Coronary artery (tissue), 2 donors: ENCODE measurements around the gene KIF4A.

ENCODE experiments used
- DNase-seq: peaks from one replicate; pipeline ENCODE4 v3.0.0-alpha.2; 2017; ENCODE audit warnings: low spot score
- H3K27ac ChIP-seq, 2 donors: fragments of 200-600 bp; sonication (generic); one replicate each; pipeline ENCODE4 v1.5.1; 2016 to 2019
- H3K4me3 ChIP-seq: fragments of 200-600 bp; sonication (generic); 2 replicates; pipeline ENCODE4 v1.5.1; 2016; ENCODE audit warnings: mild to moderate bottlenecking, moderate library complexity
- CTCF ChIP-seq: fragments of 200-600 bp; sonication (generic); IDR thresholded peaks from one replicate; pipeline ENCODE4 v1.5.1; 2019; ENCODE audit warnings: antibody characterized with exemption

Gene KIF4A

DNA sequence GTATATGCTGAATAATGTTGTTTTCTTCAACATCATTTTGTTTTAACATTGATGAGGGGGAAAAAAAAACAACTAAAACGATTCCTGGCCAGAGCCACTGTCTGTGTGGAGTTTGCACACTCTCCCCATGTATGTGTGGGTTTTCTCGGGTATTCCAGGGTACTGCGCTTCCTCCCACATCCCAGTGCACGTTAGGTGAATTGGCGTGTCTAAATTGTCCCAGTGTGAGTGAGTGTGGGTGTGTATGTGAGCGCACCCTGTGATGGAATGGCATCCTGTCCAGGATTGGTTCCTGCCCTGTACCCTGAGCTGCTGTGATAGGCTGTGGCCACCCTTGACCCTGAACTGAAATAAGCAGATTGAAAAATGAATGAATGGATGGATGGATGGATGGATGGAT is 152.3 kb downstream of the KIF4A start:
- Histone ChIP-seq H3K4me3 (no peak overlapping the region), H3K27ac (no peak overlapping the region)
- DNase-seq: no peak
- TF ChIP-seq CTCF: no peak

GRCh38 chrX:70444326-70444945 is 154.5 kb downstream of the KIF4A start, which contains the start of gene DLG3:
TSS of gene DLG3 (plus strand) at chrX:70444835. CDS start at chrX:70445202, 367 bp downstream.
- H3K4me3 ChIP-seq: peak within 1 kb of the TSS; percentile 67
- TF ChIP-seq CTCF: no peak
- no peak for DNase-seq
- H3K27ac ChIP-seq: no peak within 1 kb of the TSS

DNA sequence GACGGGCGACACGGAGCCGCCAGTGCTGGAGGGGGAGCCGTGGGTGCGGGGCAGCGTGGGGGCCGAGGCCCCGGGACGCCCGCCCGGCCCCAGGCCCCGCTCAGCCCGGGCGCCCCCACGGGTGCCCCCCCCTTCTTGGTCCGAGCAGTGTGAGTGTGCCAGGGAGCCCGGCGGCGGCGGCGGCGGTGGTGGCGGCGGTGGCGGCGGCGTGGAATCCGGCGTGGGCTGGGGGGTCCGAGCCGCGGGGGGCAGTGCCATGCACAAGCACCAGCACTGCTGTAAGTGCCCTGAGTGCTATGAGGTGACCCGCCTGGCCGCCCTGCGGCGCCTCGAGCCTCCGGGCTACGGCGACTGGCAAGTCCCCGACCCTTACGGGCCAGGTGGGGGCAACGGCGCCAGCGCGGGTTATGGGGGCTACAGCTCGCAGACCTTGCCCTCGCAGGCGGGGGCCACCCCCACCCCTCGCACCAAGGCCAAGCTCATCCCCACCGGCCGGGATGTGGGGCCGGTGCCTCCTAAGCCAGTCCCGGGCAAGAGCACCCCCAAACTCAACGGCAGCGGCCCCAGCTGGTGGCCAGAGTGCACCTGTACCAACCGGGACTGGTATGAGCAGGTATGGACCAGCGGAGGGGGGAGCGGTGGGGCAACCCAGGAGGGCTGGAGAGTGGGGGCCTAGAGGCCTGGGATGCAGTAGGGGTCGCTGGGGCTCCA is 155.2 kb downstream of the KIF4A start:
- TF ChIP-seq CTCF: no peak
- DNase-seq: no peak
- Histone ChIP-seq H3K4me3 (peak overlapping the region; percentile 67), H3K27ac (no peak overlapping the region)

- no peak for TF ChIP-seq CTCF
- Histone ChIP-seq H3K27ac (no peak overlapping the region), H3K4me3 (no peak overlapping the region)
- DNase-seq: no peak
Observed at GRCh38 chrX:70445951-70446350, 156.0 kb downstream of the KIF4A start.

DNA sequence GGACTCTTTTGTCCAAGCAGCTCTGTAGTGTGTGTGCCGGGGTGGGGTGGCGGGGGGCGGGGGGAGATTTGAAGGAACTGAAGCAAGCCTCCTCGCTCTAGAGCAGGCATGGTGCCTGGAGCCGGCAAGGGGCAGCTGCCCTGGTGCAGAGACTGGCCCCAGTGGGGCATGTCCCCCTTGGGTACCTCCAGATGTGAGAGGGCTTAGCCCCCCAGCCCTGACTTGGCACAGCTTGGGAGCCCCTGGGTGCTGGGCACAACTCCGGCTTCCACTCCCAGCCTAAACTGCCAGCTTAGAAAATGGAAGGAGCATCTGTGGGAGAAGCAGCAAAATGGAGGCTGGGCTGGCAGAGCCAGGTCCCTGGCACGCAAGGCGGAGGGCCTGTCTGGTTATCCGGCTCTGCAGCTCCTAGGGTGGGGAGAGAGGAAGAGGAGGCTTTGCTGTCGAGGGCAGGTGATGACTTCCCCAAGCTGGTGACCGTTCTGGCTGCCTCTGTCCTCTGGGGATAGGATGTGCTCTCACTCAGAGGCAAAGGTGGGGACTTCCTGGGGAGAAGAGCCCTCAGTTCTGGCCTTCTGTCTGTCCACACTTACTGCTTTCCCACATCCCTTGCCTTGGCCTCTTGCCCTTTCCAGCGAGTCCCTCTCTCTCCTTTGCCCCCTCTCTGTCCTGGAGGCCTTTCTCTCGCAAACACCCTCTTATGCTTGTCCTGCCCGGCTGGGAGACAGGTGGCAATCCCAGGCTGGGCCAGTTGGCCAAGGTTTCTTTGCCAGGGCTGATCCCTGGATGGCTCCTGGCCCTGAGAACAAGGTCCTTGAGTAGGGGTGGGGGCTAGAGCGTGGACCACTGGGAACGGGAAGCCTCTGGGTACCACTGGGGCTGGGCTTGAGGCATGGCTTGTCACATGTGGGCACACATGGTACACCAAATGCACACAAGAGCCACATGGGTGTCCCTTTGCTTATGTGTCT is 156.8 kb downstream of the KIF4A start:
- no peak overlapping the region for H3K4me3 ChIP-seq
- DNase-seq: no peak
- no peak overlapping the region for H3K27ac ChIP-seq
- no peak for TF ChIP-seq CTCF

GRCh38 chrX:70449457-70449966 is 159.6 kb downstream of the KIF4A start:
- DNase-seq: no peak
- TF ChIP-seq CTCF: no peak
- H3K4me3 ChIP-seq: no peak overlapping the region
- H3K27ac ChIP-seq: no peak overlapping the region
